AG09309 (cell line): ENCODE measurements around the gene GINS2.

Source experiments
- DNase-seq: peaks from one replicate; pipeline ENCODE4 v3.0.0-alpha.2; 2010; ENCODE audit warnings: low read depth
- H3K4me3 ChIP-seq: 2 replicates; pipeline ENCODE4 v1.5.1; 2011; ENCODE audit warnings: mild to moderate bottlenecking, low read depth, low read length, moderate library complexity; ENCODE audit not compliant: control insufficient read depth
- CTCF ChIP-seq: IDR thresholded peaks from 2 replicates; pipeline ENCODE4 v1.5.1; 2011; ENCODE audit warnings: mild to moderate bottlenecking, low read depth, low read length, inconsistent platforms; ENCODE audit not compliant: insufficient read depth, control insufficient read depth; ENCODE audit errors: missing control alignments

The GINS2 gene

DNA sequence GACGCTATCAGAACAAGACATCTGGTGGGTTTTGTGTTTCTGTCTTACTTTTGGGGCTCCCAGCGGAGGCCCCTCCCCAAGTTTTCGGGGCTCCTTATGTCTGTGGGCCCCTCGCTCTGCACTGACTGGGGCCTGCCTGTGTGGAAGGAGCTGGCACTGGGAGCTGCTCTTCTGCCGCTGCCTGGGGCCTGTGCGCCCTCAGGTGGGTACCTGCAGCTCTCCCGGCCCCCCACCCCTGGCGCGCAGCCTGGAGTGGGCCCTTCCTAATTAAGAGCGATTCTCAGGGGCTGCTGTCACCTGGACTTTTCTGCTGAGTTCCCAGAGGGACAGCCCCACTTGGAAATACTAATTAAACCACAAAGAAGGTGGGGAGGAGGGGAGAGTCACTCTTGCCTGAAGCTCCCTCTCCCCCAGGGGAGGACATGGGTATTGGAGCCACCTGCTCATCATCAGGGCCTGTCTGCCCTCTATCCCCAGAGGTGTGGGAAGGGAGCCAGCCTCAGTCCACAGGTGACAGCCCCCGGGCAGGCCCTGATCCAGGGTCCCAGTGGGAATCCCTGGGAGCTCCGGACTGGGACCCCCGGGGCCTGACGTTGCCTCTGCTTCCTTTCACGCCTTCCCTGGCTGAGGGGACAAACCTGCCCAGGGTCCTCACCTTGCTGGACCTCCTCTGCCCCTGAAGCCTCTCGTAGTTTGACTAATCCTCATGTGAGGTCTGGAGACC lies 39.2 kb downstream of the GINS2 start:
- TF ChIP-seq CTCF = no peak
- DNase-seq = no peak
- H3K4me3 ChIP-seq = no peak overlapping the region

DNA sequence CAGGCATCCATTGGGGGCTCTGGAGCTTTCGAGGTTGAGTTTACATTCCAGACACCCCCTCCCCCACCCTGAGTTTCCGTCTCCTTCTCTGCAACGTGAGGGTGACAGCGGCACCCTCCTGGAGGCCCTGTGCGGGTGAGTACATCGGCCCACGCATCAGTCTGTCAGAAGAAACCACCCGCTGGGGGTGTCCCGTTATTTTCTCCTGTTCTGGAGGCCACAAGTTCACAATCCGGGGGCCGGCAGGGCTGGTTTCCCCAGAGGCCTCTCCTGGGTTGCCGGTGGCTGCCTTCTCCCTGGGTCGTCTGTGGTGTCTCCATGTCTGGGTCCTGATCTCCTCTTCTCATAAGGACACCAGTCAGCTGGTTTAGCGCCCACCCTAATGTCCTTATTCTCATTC lies 39.9 kb downstream of the GINS2 start:
- H3K4me3 ChIP-seq = no peak overlapping the region
- TF ChIP-seq CTCF = no peak
- DNase-seq = no peak

DNA sequence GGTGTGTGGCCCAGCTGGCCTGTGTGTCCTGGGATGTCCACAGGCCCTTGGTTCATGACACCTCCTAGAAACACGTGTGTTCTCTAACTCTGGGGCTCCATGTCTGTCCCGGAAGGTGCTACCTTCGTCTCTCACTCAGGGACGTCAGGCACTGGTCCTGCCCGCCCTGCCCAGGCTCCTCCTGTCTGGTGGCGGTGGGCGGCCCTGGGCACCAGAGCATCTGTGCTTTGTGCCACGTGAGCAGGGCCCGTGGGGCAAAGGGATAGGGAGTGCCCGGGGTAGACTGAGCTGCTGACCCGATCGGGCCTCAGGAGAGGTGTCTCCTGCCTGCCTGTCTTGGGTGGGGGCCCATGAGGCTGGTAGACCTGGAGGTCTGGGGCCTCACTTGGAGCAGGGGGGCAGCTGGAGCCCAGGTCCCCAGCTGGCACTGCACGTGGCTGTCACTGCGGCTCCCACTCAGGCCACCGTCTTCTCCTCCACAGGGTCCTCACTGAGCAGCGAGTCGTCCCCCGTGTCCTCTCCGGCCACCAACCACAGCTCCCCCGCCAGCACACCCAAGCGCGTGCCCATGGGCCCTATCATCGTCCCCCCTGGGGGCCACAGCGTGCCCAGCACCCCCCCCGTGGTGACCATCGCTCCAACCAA lies 40.6 kb downstream of the GINS2 start:
- no peak overlapping the region for H3K4me3 ChIP-seq
- no peak for TF ChIP-seq CTCF
- no peak for DNase-seq

- no peak overlapping the region for H3K4me3 ChIP-seq
- DNase-seq = no peak
- TF ChIP-seq CTCF = no peak
Observed at GRCh38 chr16:85646976-85647375, 41.8 kb downstream of the GINS2 start.

DNA sequence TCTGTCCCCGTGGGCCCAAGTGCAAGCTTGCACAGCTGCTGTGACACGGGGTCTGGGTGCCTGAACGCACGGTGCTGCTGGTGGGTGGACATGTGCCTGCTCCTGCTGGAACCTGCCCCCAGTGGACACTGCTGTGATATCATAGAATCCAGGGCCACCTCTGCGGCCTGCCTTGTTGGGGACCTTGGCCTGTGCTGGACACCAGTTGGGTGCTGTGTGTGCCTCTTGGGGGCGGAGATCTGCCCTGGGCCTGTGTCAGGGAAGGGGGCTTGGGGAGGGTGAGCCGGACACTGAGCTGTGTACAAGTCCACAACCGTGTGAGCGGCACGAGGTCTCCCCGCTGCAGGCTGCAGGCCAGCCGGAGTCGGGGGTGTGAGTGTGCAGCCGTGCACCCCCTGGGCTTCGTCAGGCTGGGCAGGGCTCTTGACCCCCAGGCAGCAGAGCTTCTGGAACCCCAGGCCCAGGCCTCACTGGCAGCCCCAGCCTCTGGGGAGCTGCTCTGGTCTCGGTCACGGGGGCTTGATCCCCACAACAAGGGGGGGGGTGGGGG lies 42.3 kb downstream of the GINS2 start:
- no peak for TF ChIP-seq CTCF
- no peak overlapping the region for H3K4me3 ChIP-seq
- no peak for DNase-seq

GRCh38 chr16:85645021-85645589 lies 43.6 kb downstream of the GINS2 start:
- H3K4me3 ChIP-seq = no peak overlapping the region
- no peak for TF ChIP-seq CTCF
- DNase-seq = no peak
